HG03108 (cell line): ENCODE results near the gene ENOX1.

Experiments used
- ATAC-seq: cut with Tn5 transposase; IDR thresholded peaks from one replicate; pipeline ENCODE4 v1.9.1; 2021; ENCODE audit warnings: moderate library complexity; ENCODE audit not compliant: unreplicated experiment

Gene ENOX1

GRCh38 chr13:43551897-43552456, 234.8 kb downstream of the ENOX1 start:
- ATAC-seq = no peak

GRCh38 chr13:43546816-43547215, 240.0 kb downstream of the ENOX1 start:
- no peak for ATAC-seq

- no peak for ATAC-seq
These were observed 240.5 kb downstream of the ENOX1 start for GRCh38 chr13:43546251-43546650.

GRCh38 chr13:43545317-43545874, 241.4 kb downstream of the ENOX1 start:
- no peak for ATAC-seq

GRCh38 chr13:43544631-43545030, 242.1 kb downstream of the ENOX1 start:
- no peak for ATAC-seq

GRCh38 chr13:43544011-43544410, 242.8 kb downstream of the ENOX1 start:
- ATAC-seq = no peak

GRCh38 chr13:43543331-43543730, 243.4 kb downstream of the ENOX1 start:
- ATAC-seq = no peak

GRCh38 chr13:43537124-43537523, 249.6 kb downstream of the ENOX1 start:
- no peak for ATAC-seq

- ATAC-seq = no peak
These were observed 257.0 kb downstream of the ENOX1 start for GRCh38 chr13:43529796-43530195.

- ATAC-seq = no peak
These were observed 257.8 kb downstream of the ENOX1 start for GRCh38 chr13:43528992-43529391.

- ATAC-seq = no peak
These were observed 264.0 kb downstream of the ENOX1 start for GRCh38 chr13:43522788-43523187.

- ATAC-seq = no peak
These were observed 266.4 kb downstream of the ENOX1 start for GRCh38 chr13:43520351-43520750.

GRCh38 chr13:43518833-43519232, 267.9 kb downstream of the ENOX1 start:
- ATAC-seq = no peak

- ATAC-seq = no peak
These were observed 270.4 kb downstream of the ENOX1 start for GRCh38 chr13:43516401-43516833.

GRCh38 chr13:43515531-43515930, 271.2 kb downstream of the ENOX1 start:
- ATAC-seq = no peak

- ATAC-seq = no peak
These were observed 272.5 kb downstream of the ENOX1 start for GRCh38 chr13:43514311-43514710.

GRCh38 chr13:43512221-43512620, 274.6 kb downstream of the ENOX1 start:
- ATAC-seq = no peak

- no peak for ATAC-seq
These were observed 275.5 kb downstream of the ENOX1 start for GRCh38 chr13:43510956-43511901.

- no peak for ATAC-seq
These were observed 291.0 kb downstream of the ENOX1 start for GRCh38 chr13:43495732-43496131.

- no peak for ATAC-seq
These were observed 292.6 kb downstream of the ENOX1 start for GRCh38 chr13:43494206-43494605.

GRCh38 chr13:43493496-43494000, 293.2 kb downstream of the ENOX1 start:
- ATAC-seq = no peak

- ATAC-seq = no peak
These were observed 294.0 kb downstream of the ENOX1 start for GRCh38 chr13:43492745-43493144.
